B cell (primary cell): ENCODE measurements around the gene PPBP. TPM values are rescaled to one million over a fixed set of nuclear protein-coding genes. Genes with fewer than 3 reads are reported as not detected.

Source experiments
- ATAC-seq: fragments of 200-7000 bp; cut with Tn5 transposase; one replicate; pipeline ENCODE4 v1.10.0; 2021; ENCODE audit warnings: low read depth, mild to moderate bottlenecking, moderate number of reproducible peaks, moderate library complexity
- CTCF ChIA-PET: fragments of 350-600 bp; sonication (Branson Sonifier 250); formaldehyde crosslinking; loops from one replicate; lab custom pipeline; 2021; ENCODE audit warnings: antibody characterized with exemption, inconsistent platforms; lab: Charles Lee
- POLR2A ChIA-PET: fragments of 350-600 bp; sonication (Branson Sonifier 250); formaldehyde crosslinking; loops from one replicate; lab custom pipeline; 2021; ENCODE audit warnings: antibody characterized with exemption; lab: Charles Lee
- DNase-seq: peaks from one replicate; pipeline ENCODE4 v3.0.0; 2013
- H2AFZ ChIP-seq: 2 replicates; pipeline ENCODE4 v1.6.1; 2012; ENCODE audit warnings: mild to moderate bottlenecking, low read depth, low read length; ENCODE audit not compliant: insufficient read depth, poor library complexity, severe bottlenecking
- H3K27ac ChIP-seq, 2 donors: 1 replicate in 1 of 2; 2 replicates in 1 of 2; pipeline ENCODE4 v1.5.1; 2012 to 2013; ENCODE audit warnings: low read length in 2 of 2, mild to moderate bottlenecking in 2 of 2, moderate library complexity in 1 of 2
- H3K27me3 ChIP-seq, 4 experiments: fragments of 200-600 bp in 1 of 4; sonication (generic) in 1 of 4; replicated peaks in 1 of 4; 1 replicate in 2 of 4; 2 replicates in 2 of 4; pipeline versions ENCODE4 v1.6.1 to v1.7.0; 2013 to 2016; ENCODE audit warnings: low read length in 3 of 4, mild to moderate bottlenecking in 2 of 4, mixed read lengths in 1 of 4, moderate library complexity in 1 of 4; ENCODE audit not compliant: insufficient read depth in 4 of 4, control insufficient read depth in 3 of 4; ENCODE audit errors: control extremely low read depth in 1 of 4
- H3K36me3 ChIP-seq, 2 experiments: replicated peaks in 1 of 2; 1 replicate in 1 of 2; 2 replicates in 1 of 2; pipeline versions ENCODE4 v1.6.1 to v1.7.1; 2013; ENCODE audit warnings: low read length in 1 of 2; ENCODE audit not compliant: insufficient read depth in 2 of 2, control insufficient read depth in 1 of 2; ENCODE audit errors: control extremely low read depth in 1 of 2, extremely low read depth in 1 of 2
- H3K4me1 ChIP-seq, 2 donors: fragments of 200-600 bp in 1 of 2; sonication (generic) in 1 of 2; 1 replicate in 1 of 2; 2 replicates in 1 of 2; pipeline versions ENCODE4 v1.5.1 to v1.6.1; 2013 to 2017; ENCODE audit warnings: low read length in 2 of 2; ENCODE audit not compliant: control insufficient read depth in 2 of 2, insufficient read depth in 2 of 2
- H3K4me2 ChIP-seq: replicated peaks from 2 replicates; pipeline ENCODE3; 2012; ENCODE audit warnings: mild to moderate bottlenecking, low read depth, low read length; ENCODE audit not compliant: poor library complexity, severe bottlenecking
- H3K4me3 ChIP-seq, 5 experiments: fragments of 200-600 bp in 1 of 5; sonication (generic) in 1 of 5; 1 replicate in 3 of 5; 2 replicates in 2 of 5; pipeline versions ENCODE4 v1.5.1 to v1.7.0; 2011 to 2016; ENCODE audit warnings: low read length in 4 of 5, mild to moderate bottlenecking in 4 of 5, low read depth in 2 of 5, control low read depth in 1 of 5, moderate library complexity in 1 of 5; ENCODE audit not compliant: insufficient read depth in 1 of 5; ENCODE audit errors: control extremely low read depth in 1 of 5, extremely low read depth in 1 of 5
- H3K79me2 ChIP-seq: fragments of 200-600 bp; sonication (generic); one replicate; pipeline ENCODE4 v1.6.0; 2016; ENCODE audit warnings: low read length; ENCODE audit not compliant: control insufficient read depth, insufficient read depth
- H3K9ac ChIP-seq: fragments of 200-600 bp; sonication (generic); 2 replicates; pipeline ENCODE4 v1.6.1; 2017; ENCODE audit warnings: mild to moderate bottlenecking, low read length, moderate library complexity
- H3K9me3 ChIP-seq, 3 donors: one replicate each; pipeline versions ENCODE4 v1.6.1 to v1.7.1; 2013; ENCODE audit warnings: low read length in 2 of 3; ENCODE audit not compliant: control insufficient read depth in 2 of 3, insufficient read depth in 1 of 3; ENCODE audit errors: control extremely low read depth in 1 of 3
- H4K20me1 ChIP-seq: 2 replicates; pipeline ENCODE4 v1.6.0; 2012; ENCODE audit warnings: mild to moderate bottlenecking, low read length; ENCODE audit not compliant: insufficient read depth, control insufficient read depth, poor library complexity, severe bottlenecking
- H3K27ac Mint-ChIP-seq: one replicate; pipeline ENCODE4 v1.8.0; 2021; ENCODE audit warnings: mixed read lengths
- H3K27me3 Mint-ChIP-seq: one replicate; pipeline ENCODE4 v1.8.0; 2021; ENCODE audit warnings: mixed read lengths
- H3K4me1 Mint-ChIP-seq: one replicate; pipeline ENCODE4 v1.8.0; 2021; ENCODE audit warnings: mixed read lengths
- H3K4me3 Mint-ChIP-seq: one replicate; pipeline ENCODE4 v1.8.0; 2021; ENCODE audit warnings: mixed read lengths
- H3K9me3 Mint-ChIP-seq: one replicate; pipeline ENCODE4 v1.8.0; 2022; ENCODE audit warnings: mixed read lengths; ENCODE audit not compliant: insufficient read depth
- EZH2 ChIP-seq: IDR thresholded peaks from 2 replicates; pipeline ENCODE4 v1.6.1; 2012; ENCODE audit warnings: borderline replicate concordance, low read depth, mild to moderate bottlenecking, moderate library complexity, low read length; ENCODE audit not compliant: insufficient read depth, poor library complexity, severe bottlenecking
- WGBS: methylation state at CpG from one replicate; pipeline ENCODE4 v1.1.5; 2013; ENCODE audit warnings: missing lambda C conversion rate; ENCODE audit not compliant: insufficient coverage; 5-methylcytosine and 5-hydroxymethylcytosine counted together
- intact Hi-C: fragments of 100-400 bp; cut with micrococcal nuclease; formaldehyde crosslinking; loops from one replicate; pipeline ENCODE4 v1.10.0; 2022
- polyA plus RNA-seq: library from polyadenylated mRNA; depleted of rRNA; stranded (reverse); fragments of >200 nt; gene quantifications from 2 replicates; pipeline ENCODE4 v1.2.3, GENCODE V29; 2012
- total RNA-seq, 2 donors: library from RNA; stranded (reverse); fragments of 120-200 nt in 1 of 2; gene quantifications; 1 replicate in 1 of 2; 2 replicates in 1 of 2; pipeline versions ENCODE4 v1.2.3 to v1.2.4, GENCODE V29; 2013 to 2022
- TF ChIP-seq, protein P1 (sequence below): fragments of 200-600 bp; IDR thresholded peaks from one replicate; pipeline ENCODE4 v1.8.0; 2022; ENCODE audit warnings: antibody characterized with exemption, mild to moderate bottlenecking

The PPBP gene
- total and polyA plus RNA-seq, 2 donors (not counting 1 experiment from before 2014, with no cell fraction given), result 0.42 to 0.43 TPM

DNA sequence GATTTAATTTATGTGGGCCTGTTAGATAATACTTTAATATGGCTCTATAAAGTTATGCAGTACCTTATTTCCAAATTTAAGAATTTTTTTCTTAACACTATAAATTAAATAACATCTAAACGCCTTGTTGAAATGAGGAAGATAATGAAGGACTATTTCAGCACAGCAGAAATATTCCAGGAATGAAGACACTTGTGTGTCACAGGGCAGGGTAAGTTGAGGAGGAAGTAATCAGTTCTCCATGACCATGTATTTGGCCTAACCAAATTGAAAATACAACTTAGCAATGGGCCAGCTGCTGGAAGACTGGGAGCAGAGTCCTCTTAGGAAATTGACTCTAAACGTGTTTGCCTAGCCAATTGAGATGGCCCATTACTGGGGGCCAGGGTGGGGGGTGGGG lies 33.6 kb upstream of the PPBP start:
- no peak for DNase-seq
- intact Hi-C loops, result no loop called here
- H3K27me3 ChIP-seq, result no peaks in the 10 kb centered on the region
- TF ChIP-seq, protein P1, sequence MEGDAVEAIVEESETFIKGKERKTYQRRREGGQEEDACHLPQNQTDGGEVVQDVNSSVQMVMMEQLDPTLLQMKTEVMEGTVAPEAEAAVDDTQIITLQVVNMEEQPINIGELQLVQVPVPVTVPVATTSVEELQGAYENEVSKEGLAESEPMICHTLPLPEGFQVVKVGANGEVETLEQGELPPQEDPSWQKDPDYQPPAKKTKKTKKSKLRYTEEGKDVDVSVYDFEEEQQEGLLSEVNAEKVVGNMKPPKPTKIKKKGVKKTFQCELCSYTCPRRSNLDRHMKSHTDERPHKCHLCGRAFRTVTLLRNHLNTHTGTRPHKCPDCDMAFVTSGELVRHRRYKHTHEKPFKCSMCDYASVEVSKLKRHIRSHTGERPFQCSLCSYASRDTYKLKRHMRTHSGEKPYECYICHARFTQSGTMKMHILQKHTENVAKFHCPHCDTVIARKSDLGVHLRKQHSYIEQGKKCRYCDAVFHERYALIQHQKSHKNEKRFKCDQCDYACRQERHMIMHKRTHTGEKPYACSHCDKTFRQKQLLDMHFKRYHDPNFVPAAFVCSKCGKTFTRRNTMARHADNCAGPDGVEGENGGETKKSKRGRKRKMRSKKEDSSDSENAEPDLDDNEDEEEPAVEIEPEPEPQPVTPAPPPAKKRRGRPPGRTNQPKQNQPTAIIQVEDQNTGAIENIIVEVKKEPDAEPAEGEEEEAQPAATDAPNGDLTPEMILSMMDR, result no peak
- no peak for TF ChIP-seq EZH2
- Mint-ChIP-seq H3K27me3 (no peaks in the 10 kb centered on the region), H3K9me3 (peaks cover 2% of the 10 kb centered on the region), H3K27ac (no peak overlapping the region), H3K4me1 (no peaks in the 10 kb centered on the region), H3K4me3 (no peak overlapping the region)
- H3K9ac ChIP-seq, result no peak overlapping the region
- H3K79me2 ChIP-seq, result no peaks in the 10 kb centered on the region
- H3K4me3 ChIP-seq, result no peak overlapping the region
- WGBS, result no CpG with 5 or more reads among the region's 2 CpGs
- H3K4me2 ChIP-seq, result no peak overlapping the region
- POLR2A ChIA-PET, result no interaction called here
- ATAC-seq, result no peak
- no peaks in the 10 kb centered on the region for H3K4me1 ChIP-seq
- no peaks in the 10 kb centered on the region for H4K20me1 ChIP-seq
- no peak overlapping the region for H2AFZ ChIP-seq
- no peaks in the 10 kb centered on the region for H3K9me3 ChIP-seq
- CTCF ChIA-PET, result no interaction called here
- H3K36me3 ChIP-seq, result no peaks in the 10 kb centered on the region
- H3K27ac ChIP-seq, result no peak overlapping the region

DNA sequence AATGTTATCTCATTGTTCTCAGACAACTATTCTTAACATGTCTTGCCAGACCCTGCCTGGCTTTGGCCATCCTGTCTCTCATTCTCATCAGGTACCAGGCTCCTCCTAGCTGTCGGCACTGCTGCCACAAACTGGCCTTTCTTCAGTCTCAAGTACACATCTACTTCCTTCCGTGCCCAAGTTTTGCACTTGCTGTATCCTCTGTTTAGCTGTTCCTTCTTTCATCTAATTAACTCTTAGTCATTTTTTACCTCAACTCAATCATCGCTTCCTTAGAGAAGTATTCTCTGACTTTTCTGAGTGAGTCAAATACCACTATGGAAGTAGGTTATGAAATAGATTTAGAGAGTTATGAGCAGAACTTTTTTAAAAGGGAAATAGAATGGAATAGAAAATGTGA lies 30.8 kb upstream of the PPBP start:
- 0% methylated on average over 1 of the region's 3 CpGs for WGBS
- CTCF ChIA-PET, result no interaction called here
- Histone ChIP-seq H3K4me3 (no peak overlapping the region), H3K27me3 (no peaks in the 10 kb centered on the region), H3K36me3 (no peaks in the 10 kb centered on the region), H3K27ac (no peak overlapping the region), H4K20me1 (no peaks in the 10 kb centered on the region), H3K79me2 (no peaks in the 10 kb centered on the region), H3K4me2 (no peak overlapping the region), H3K4me1 (no peaks in the 10 kb centered on the region), H3K9me3 (no peaks in the 10 kb centered on the region), H2AFZ (peak overlapping the region; percentile 9), H3K9ac (no peak overlapping the region)
- no peak overlapping the region for H3K27ac Mint-ChIP-seq
- DNase-seq (no peak), ATAC-seq (no peak)
- no peaks in the 10 kb centered on the region for H3K4me1 Mint-ChIP-seq
- no peak overlapping the region for H3K4me3 Mint-ChIP-seq
- TF ChIP-seq, protein P1, result no peak
- TF ChIP-seq EZH2, result no peak
- intact Hi-C loops, result no loop called here
- no peaks in the 10 kb centered on the region for H3K9me3 Mint-ChIP-seq
- POLR2A ChIA-PET, result no interaction called here
- H3K27me3 Mint-ChIP-seq, result no peaks in the 10 kb centered on the region
